ENCODE measurements around the gene FIG4. TPM values are rescaled to one million over a fixed set of nuclear protein-coding genes. Genes with fewer than 3 reads are reported as not detected.

The FIG4 gene
- total RNA-seq, result 10 to 100 TPM; 19.7 to 25.7 TPM
- 16.8 TPM for polyA plus RNA-seq (ENCODE audit: insufficient read depth, low read depth, low replicate concordance)
- long read RNA-seq, donor 1, partial matches to known transcripts, result 31 of 34 reads
- long read RNA-seq, donor 1, other reads (novel, unspliced or antisense), result 0 of 34 reads
- long read RNA-seq, donor 2, partial matches to known transcripts, result 5 of 9 reads
- long read RNA-seq, donor 2, other reads (novel, unspliced or antisense), result 0 of 9 reads

GRCh38 chr6:109690737-109691621, at the start of gene FIG4, which contains the start of gene AK9:
Gene FIG4, plus strand, starts transcription at chr6:109691296. Its CDS starts 140 bp downstream, at chr6:109691436.
Gene AK9, minus strand, starts transcription at chr6:109691202. Its CDS starts 15,457 bp downstream, at chr6:109675745.
- 0% methylated on average over 32 to 42 of the region's 47 CpGs for WGBS, 2 donors
- TF ChIP-seq CTCF (IDR thresholded peaks at IDR 0.05), result no peak
- TF ChIP-seq POLR2A (IDR thresholded peaks at IDR 0.05), result no peak
- peaks cover 4% of the 10 kb centered on the region for H3K4me1 ChIP-seq
- peak; percentile 97 for DNase-seq
- intact Hi-C loops (cut with DNase I; ENCODE audit: low total_unique reads), result no loop called here
- no peaks in the 10 kb centered on the region for H3K36me3 ChIP-seq (ENCODE audit: low read depth, missing control alignments)
- no peaks in the 10 kb centered on the region for H3K9me3 ChIP-seq
- H3K4me3 ChIP-seq, result peak within 1 kb of the TSS; percentile 74 to 84
- no peaks in the 10 kb centered on the region for H3K27me3 ChIP-seq
- H3K27ac ChIP-seq, result peak within 1 kb of the TSS; percentile 71 to 85

- 86 to 96% methylated on average over 2 of the region's 2 CpGs for WGBS, 2 donors
- no peaks in the 10 kb centered on the region for H3K9me3 ChIP-seq
- H3K27ac ChIP-seq, result no peak overlapping the region
- DNase-seq, result no peak
- no peak overlapping the region for H3K4me3 ChIP-seq
- no peak for TF ChIP-seq POLR2A (IDR thresholded peaks at IDR 0.05)
- no peak for TF ChIP-seq CTCF (IDR thresholded peaks at IDR 0.05)
- no peaks in the 10 kb centered on the region for H3K27me3 ChIP-seq
- H3K4me1 ChIP-seq, result no peaks in the 10 kb centered on the region
- no peaks in the 10 kb centered on the region for H3K36me3 ChIP-seq (ENCODE audit: low read depth, missing control alignments)
- intact Hi-C loops (cut with DNase I; ENCODE audit: low total_unique reads), result no loop called here
These were observed 47.0 kb upstream of the FIG4 start for GRCh38 chr6:109644131-109644530.

- Histone ChIP-seq H3K27me3 (no peaks in the 10 kb centered on the region), H3K36me3 (ENCODE audit: low read depth, missing control alignments) (no peaks in the 10 kb centered on the region), H3K4me1 (no peaks in the 10 kb centered on the region), H3K4me3 (no peak overlapping the region), H3K27ac (no peak overlapping the region), H3K9me3 (no peaks in the 10 kb centered on the region)
- no peak for DNase-seq
- 67% methylated on average over 5 of the region's 5 CpGs for WGBS, 2 donors
- intact Hi-C loops (cut with DNase I; ENCODE audit: low total_unique reads), result no loop called here
- TF ChIP-seq CTCF (IDR thresholded peaks at IDR 0.05) (no peak), POLR2A (IDR thresholded peaks at IDR 0.05) (no peak)
These were observed 37.8 kb upstream of the FIG4 start for GRCh38 chr6:109653264-109653663.

- TF ChIP-seq CTCF (IDR thresholded peaks at IDR 0.05) (no peak), POLR2A (IDR thresholded peaks at IDR 0.05) (no peak)
- Histone ChIP-seq H3K27ac (no peak overlapping the region), H3K9me3 (no peaks in the 10 kb centered on the region), H3K4me3 (no peak overlapping the region), H3K4me1 (no peaks in the 10 kb centered on the region), H3K27me3 (no peaks in the 10 kb centered on the region), H3K36me3 (ENCODE audit: low read depth, missing control alignments) (no peaks in the 10 kb centered on the region)
- intact Hi-C loops (cut with DNase I; ENCODE audit: low total_unique reads), result no loop called here
- 88 to 92% methylated on average over 6 of the region's 6 CpGs for WGBS, 2 donors
- DNase-seq, result no peak
These were observed 35.3 kb upstream of the FIG4 start for GRCh38 chr6:109655761-109656262.
